ENCODE data around the gene PSPN. TPM values are rescaled to one million over a fixed set of nuclear protein-coding genes. Genes with fewer than 3 reads are reported as not detected.

The PSPN gene
- total and polyA plus RNA-seq, 2 of the 13 experiments (the other 11 are each of a cell fraction or from before 2014, with no cell fraction given): 0.69 to 1.1 TPM

DNA sequence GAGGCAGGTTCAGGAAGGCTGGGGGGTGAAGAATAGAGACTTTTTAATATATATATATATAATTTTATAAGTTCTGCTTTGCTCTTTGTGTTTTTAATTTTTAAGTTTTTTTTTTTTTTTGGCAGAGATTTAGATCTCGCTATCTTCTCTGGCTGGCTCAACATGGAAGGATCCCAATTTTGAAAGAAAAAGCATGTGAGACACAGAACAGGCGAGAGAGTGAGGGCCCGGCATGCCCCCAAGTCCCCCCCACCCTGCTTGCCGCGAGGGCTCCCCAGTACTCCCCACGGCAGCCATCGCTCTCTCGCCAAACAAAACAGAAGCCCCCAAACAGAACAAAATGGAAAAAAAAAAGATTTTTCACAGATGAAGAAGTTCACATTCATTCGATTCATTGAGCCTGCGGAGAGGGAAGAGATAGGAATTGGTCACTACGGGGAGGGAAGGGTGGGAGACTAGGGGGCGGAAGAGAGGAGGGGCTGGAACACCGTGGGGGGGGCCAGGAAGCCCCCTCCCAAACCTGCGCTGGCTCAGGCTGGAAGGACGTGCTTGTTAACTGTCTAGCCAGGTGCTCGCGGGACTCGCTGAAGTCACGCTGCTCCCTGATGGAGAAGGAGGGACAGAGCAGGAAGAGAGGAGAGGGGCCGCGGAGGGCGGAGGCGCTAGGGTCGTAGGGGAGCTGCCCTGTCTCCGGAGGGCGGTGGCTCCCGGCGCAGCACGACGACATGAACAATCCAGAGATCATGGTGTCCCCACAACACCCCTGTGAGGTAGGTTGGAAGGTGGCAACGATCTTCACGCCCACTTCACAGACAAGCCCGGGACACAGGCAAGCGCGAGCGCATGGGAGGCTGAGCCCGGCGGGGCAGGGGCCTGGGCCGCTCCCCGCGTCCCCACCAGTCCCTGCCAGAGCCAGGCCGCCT, 38.2 kb upstream of the PSPN start:
- DNase-seq (ENCODE audit: low spot score) (no peak), FAIRE-seq (no peak), ATAC-seq (no peak)
- Histone ChIP-seq H3K4me2 (ENCODE audit: low read depth, low read length) (no peak overlapping the region), H3K79me2 (ENCODE audit: insufficient read depth, low read length) (peaks cover 1% of the 10 kb centered on the region), H3K9ac (ENCODE audit: insufficient read depth, low read depth, low read length) (no peak overlapping the region), H2AFZ (ENCODE audit: low read length) (no peak overlapping the region), H3K36me3 (replicated peaks in 1 of 2; ENCODE audit: control insufficient read depth in 1 of 2, insufficient read depth in 2 of 2, low read length in 2 of 2) (peaks cover 25 to 52% of the 10 kb centered on the region in 2 experiments; a peak in 4 of 5 replicates), H4K20me1 (ENCODE audit: insufficient read depth, low read length) (peaks cover 13% of the 10 kb centered on the region; the same call in 1 of the 2 replicates), H3K9me3 (ENCODE audit: low read length) (no peaks in the 10 kb centered on the region), H3K27me3 (ENCODE audit: control insufficient read depth in 1 of 2, insufficient read depth in 2 of 2, low read length in 2 of 2) (no peaks in the 10 kb centered on the region), H3K27ac (ENCODE audit: extremely low read length, insufficient read depth, low read length) (no peak overlapping the region), H3K4me1 (ENCODE audit: insufficient read depth, low read length) (no peaks in the 10 kb centered on the region), H3K4me3 (replicated peaks in 1 of 3; ENCODE audit: insufficient read depth in 1 of 3, low read depth in 2 of 3, low read length in 3 of 3) (no peak overlapping the region)
- intact Hi-C loops (cut with micrococcal nuclease; ENCODE audit: unreplicated experiment): no loop called here
- ChIA-PET CTCF (ENCODE audit: low intra/inter-chr PET ratio, low total read pairs) (no interaction called here), POLR2A (no interaction called here)
- in situ Hi-C loops (cut with HindIII; ENCODE audit: extremely low pct_ligation_motif_present, low pct_unique_long_range_greater_than_20kb): no loop called here
- TF ChIP-seq CTCF (CRISPR knock-in tag; IDR thresholded peaks at IDR 0.05): 0 out of 2 replicates have a peak, but pooled peaks have one; percentile 11
- TF ChIP-seq RBM39 (IDR thresholded peaks at IDR 0.05; ENCODE audit: low read depth, low read length, poor library complexity, severe bottlenecking): peak; percentile 14
- TF ChIP-seq AGO2 (optimal IDR thresholded peaks at IDR 0.05; ENCODE audit: low read depth, low read length): peak; percentile 44
- TF ChIP-seq, protein P1, sequence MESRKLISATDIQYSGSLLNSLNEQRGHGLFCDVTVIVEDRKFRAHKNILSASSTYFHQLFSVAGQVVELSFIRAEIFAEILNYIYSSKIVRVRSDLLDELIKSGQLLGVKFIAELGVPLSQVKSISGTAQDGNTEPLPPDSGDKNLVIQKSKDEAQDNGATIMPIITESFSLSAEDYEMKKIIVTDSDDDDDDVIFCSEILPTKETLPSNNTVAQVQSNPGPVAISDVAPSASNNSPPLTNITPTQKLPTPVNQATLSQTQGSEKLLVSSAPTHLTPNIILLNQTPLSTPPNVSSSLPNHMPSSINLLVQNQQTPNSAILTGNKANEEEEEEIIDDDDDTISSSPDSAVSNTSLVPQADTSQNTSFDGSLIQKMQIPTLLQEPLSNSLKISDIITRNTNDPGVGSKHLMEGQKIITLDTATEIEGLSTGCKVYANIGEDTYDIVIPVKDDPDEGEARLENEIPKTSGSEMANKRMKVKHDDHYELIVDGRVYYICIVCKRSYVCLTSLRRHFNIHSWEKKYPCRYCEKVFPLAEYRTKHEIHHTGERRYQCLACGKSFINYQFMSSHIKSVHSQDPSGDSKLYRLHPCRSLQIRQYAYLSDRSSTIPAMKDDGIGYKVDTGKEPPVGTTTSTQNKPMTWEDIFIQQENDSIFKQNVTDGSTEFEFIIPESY (CRISPR knock-in tag; IDR thresholded peaks at IDR 0.05): peak; percentile 92
- TF ChIP-seq MED1 (CRISPR knock-in tag; IDR thresholded peaks at IDR 0.05): no peak
- TF ChIP-seq TFAP4 (IDR thresholded peaks at IDR 0.05; ENCODE audit: borderline replicate concordance, low read depth): no peak
- WGBS (ENCODE audit: low lambda C conversion rate): 96% methylated on average over 40 of the region's 42 CpGs
- TSS peak; percentile 49 for BruUV-seq (replicated peaks)

Measured in HepG2 (cell line).